HEK293 (cell line): Measurements from ENCODE around the gene KRT38.

Experiments used
- BCL11A ChIP-seq: fragments of 450-650 bp; formaldehyde crosslinking; IDR thresholded peaks from 2 replicates; pipeline ENCODE4 v1.5.1; 2016; ENCODE audit warnings: low read depth, missing biosample characterization, missing genetic modification characterization
- RBAK ChIP-seq: fragments of 450-650 bp; formaldehyde crosslinking; IDR thresholded peaks from 2 replicates; pipeline ENCODE4 v1.5.1; 2016; ENCODE audit warnings: missing biosample characterization, missing genetic modification characterization
- ZFP3 ChIP-seq: fragments of 450-650 bp; formaldehyde crosslinking; IDR thresholded peaks from 2 replicates; pipeline ENCODE4 v1.5.1; 2016; ENCODE audit warnings: low read depth, missing biosample characterization, missing genetic modification characterization
- ZNF514 ChIP-seq: fragments of 450-650 bp; formaldehyde crosslinking; IDR thresholded peaks from 2 replicates; pipeline ENCODE4 v1.5.1; 2016; ENCODE audit warnings: missing biosample characterization, missing genetic modification characterization
- ZNF561 ChIP-seq: fragments of 450-650 bp; IDR thresholded peaks from 2 replicates; pipeline ENCODE4 v1.5.1; 2018; ENCODE audit warnings: missing biosample characterization, missing genetic modification characterization, borderline replicate concordance
- ZNF629 ChIP-seq: fragments of 450-650 bp; formaldehyde crosslinking; IDR thresholded peaks from 2 replicates; pipeline ENCODE4 v1.5.1; 2017; ENCODE audit warnings: missing biosample characterization, missing genetic modification characterization
- ZXDB ChIP-seq: fragments of 450-650 bp; formaldehyde crosslinking; IDR thresholded peaks from 2 replicates; pipeline ENCODE4 v1.5.1; 2016; ENCODE audit warnings: missing biosample characterization, missing genetic modification characterization
- TF ChIP-seq, protein P1 (sequence below): fragments of 450-650 bp; formaldehyde crosslinking; IDR thresholded peaks from 2 replicates; pipeline ENCODE4 v1.5.1; 2016; ENCODE audit warnings: missing biosample characterization, missing genetic modification characterization
- TF ChIP-seq, protein P2 (sequence below): fragments of 450-650 bp; formaldehyde crosslinking; IDR thresholded peaks from 2 replicates; pipeline ENCODE4 v1.5.1; 2016; ENCODE audit warnings: missing biosample characterization, missing genetic modification characterization
- TF ChIP-seq, protein P3 (sequence below): fragments of 450-650 bp; formaldehyde crosslinking; IDR thresholded peaks from 2 replicates; pipeline ENCODE4 v1.5.1; 2016; ENCODE audit warnings: missing biosample characterization, missing genetic modification characterization
- TF ChIP-seq, protein P4 (sequence below): fragments of 450-650 bp; formaldehyde crosslinking; IDR thresholded peaks from 2 replicates; pipeline ENCODE4 v1.5.1; 2016; ENCODE audit warnings: missing biosample characterization, missing genetic modification characterization
- TF ChIP-seq, protein P5 (sequence below): sonication (generic); formaldehyde crosslinking; IDR thresholded peaks from 2 replicates; pipeline ENCODE4 v1.8.1; 2022; ENCODE audit warnings: mild to moderate bottlenecking, moderate library complexity, missing genetic modification reagents

DNA sequence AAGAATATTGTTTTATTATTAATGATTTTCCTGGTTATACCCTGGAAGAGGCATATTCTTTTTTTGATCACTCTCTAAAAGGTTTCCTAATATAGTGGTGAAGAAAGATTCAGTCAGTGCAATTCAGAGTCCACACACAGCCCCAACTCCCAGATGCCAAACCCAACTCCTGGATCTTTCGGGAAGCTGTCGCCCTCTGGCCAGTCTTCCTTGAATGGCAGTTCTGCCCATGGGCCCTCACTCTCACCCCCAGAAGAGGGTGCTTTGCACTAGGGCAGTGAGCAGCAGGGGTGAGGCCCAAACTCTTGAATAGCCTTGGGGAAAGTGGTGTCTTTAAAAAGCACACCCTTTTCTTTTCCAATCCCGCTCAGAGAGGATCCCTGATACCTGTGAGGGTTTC lies 15.4 kb upstream of the KRT38 start:
- TF ChIP-seq, protein P1, sequence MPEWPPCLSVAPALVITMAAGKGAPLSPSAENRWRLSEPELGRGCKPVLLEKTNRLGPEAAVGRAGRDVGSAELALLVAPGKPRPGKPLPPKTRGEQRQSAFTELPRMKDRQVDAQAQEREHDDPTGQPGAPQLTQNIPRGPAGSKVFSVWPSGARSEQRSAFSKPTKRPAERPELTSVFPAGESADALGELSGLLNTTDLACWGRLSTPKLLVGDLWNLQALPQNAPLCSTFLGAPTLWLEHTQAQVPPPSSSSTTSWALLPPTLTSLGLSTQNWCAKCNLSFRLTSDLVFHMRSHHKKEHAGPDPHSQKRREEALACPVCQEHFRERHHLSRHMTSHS (tag by site-specific recombination) = no peak
- TF ChIP-seq, protein P2, sequence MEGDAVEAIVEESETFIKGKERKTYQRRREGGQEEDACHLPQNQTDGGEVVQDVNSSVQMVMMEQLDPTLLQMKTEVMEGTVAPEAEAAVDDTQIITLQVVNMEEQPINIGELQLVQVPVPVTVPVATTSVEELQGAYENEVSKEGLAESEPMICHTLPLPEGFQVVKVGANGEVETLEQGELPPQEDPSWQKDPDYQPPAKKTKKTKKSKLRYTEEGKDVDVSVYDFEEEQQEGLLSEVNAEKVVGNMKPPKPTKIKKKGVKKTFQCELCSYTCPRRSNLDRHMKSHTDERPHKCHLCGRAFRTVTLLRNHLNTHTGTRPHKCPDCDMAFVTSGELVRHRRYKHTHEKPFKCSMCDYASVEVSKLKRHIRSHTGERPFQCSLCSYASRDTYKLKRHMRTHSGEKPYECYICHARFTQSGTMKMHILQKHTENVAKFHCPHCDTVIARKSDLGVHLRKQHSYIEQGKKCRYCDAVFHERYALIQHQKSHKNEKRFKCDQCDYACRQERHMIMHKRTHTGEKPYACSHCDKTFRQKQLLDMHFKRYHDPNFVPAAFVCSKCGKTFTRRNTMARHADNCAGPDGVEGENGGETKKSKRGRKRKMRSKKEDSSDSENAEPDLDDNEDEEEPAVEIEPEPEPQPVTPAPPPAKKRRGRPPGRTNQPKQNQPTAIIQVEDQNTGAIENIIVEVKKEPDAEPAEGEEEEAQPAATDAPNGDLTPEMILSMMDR (tag by site-specific recombination) = peak; percentile 40; the same call in 1 of the 2 replicates
- TF ChIP-seq ZXDB (tag by site-specific recombination) (no peak), ZNF561 (no peak), BCL11A (no peak), RBAK (tag by site-specific recombination) (no peak), ZNF629 (tag by site-specific recombination) (no peak), ZFP3 (tag by site-specific recombination) (no peak), ZNF514 (tag by site-specific recombination) (no peak)
- TF ChIP-seq, protein P3, sequence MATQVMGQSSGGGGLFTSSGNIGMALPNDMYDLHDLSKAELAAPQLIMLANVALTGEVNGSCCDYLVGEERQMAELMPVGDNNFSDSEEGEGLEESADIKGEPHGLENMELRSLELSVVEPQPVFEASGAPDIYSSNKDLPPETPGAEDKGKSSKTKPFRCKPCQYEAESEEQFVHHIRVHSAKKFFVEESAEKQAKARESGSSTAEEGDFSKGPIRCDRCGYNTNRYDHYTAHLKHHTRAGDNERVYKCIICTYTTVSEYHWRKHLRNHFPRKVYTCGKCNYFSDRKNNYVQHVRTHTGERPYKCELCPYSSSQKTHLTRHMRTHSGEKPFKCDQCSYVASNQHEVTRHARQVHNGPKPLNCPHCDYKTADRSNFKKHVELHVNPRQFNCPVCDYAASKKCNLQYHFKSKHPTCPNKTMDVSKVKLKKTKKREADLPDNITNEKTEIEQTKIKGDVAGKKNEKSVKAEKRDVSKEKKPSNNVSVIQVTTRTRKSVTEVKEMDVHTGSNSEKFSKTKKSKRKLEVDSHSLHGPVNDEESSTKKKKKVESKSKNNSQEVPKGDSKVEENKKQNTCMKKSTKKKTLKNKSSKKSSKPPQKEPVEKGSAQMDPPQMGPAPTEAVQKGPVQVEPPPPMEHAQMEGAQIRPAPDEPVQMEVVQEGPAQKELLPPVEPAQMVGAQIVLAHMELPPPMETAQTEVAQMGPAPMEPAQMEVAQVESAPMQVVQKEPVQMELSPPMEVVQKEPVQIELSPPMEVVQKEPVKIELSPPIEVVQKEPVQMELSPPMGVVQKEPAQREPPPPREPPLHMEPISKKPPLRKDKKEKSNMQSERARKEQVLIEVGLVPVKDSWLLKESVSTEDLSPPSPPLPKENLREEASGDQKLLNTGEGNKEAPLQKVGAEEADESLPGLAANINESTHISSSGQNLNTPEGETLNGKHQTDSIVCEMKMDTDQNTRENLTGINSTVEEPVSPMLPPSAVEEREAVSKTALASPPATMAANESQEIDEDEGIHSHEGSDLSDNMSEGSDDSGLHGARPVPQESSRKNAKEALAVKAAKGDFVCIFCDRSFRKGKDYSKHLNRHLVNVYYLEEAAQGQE (tag by site-specific recombination) = no peak
- TF ChIP-seq, protein P4, sequence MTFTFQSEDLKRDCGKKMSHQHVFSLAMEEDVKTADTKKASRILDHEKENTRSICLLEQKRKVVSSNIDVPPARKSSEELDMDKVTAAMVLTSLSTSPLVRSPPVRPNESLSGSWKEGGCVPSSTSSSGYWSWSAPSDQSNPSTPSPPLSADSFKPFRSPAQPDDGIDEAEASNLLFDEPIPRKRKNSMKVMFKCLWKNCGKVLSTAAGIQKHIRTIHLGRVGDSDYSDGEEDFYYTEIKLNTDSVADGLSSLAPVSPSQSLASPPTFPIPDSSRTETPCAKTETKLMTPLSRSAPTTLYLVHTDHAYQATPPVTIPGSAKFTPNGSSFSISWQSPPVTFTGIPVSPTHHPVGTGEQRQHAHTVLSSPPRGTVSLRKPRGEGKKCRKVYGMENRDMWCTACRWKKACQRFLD (tag by site-specific recombination) = no peak
- TF ChIP-seq, protein P5, sequence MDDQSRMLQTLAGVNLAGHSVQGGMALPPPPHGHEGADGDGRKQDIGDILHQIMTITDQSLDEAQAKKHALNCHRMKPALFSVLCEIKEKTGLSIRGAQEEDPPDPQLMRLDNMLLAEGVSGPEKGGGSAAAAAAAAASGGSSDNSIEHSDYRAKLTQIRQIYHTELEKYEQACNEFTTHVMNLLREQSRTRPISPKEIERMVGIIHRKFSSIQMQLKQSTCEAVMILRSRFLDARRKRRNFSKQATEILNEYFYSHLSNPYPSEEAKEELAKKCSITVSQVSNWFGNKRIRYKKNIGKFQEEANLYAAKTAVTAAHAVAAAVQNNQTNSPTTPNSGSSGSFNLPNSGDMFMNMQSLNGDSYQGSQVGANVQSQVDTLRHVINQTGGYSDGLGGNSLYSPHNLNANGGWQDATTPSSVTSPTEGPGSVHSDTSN = no peak
